Calu3 (cell line): ENCODE measurements around the gene R3HDM2. TPM values are rescaled to one million over a fixed set of nuclear protein-coding genes. Genes with fewer than 3 reads are reported as not detected.

Experiments
- BruUV-seq: library from RNA; stranded (reverse); fragments of 400-500 nt; replicated peaks from 2 replicates; lab custom pipeline; 2021; lab: Mats Ljungman, UMichigan
- CTCF ChIA-PET: fragments of 300-600 bp; sonication (Branson Sonifier 250); formaldehyde crosslinking; loops from one replicate; lab custom pipeline; 2022; ENCODE audit warnings: antibody characterized with exemption; lab: Charles Lee
- DNase-seq: peaks from one replicate; pipeline ENCODE4 v3.0.0; 2022
- H3K27ac Mint-ChIP-seq: one replicate; pipeline ENCODE4 v1.8.0; 2022; ENCODE audit warnings: mixed read lengths; ENCODE audit not compliant: unreplicated experiment
- H3K27me3 Mint-ChIP-seq: one replicate; pipeline ENCODE4 v1.8.0; 2022; ENCODE audit warnings: mixed read lengths; ENCODE audit not compliant: unreplicated experiment
- H3K36me3 Mint-ChIP-seq: one replicate; pipeline ENCODE4 v1.8.0; 2022; ENCODE audit warnings: mild to moderate bottlenecking, moderate library complexity, mixed read lengths; ENCODE audit not compliant: insufficient read depth, unreplicated experiment
- H3K4me1 Mint-ChIP-seq: one replicate; pipeline ENCODE4 v1.8.0; 2022; ENCODE audit warnings: mild to moderate bottlenecking, low read depth, mixed read lengths; ENCODE audit not compliant: unreplicated experiment
- H3K4me3 Mint-ChIP-seq: one replicate; pipeline ENCODE4 v1.8.0; 2022; ENCODE audit warnings: mild to moderate bottlenecking, low read depth, moderate library complexity, mixed read lengths; ENCODE audit not compliant: unreplicated experiment
- H3K9me3 Mint-ChIP-seq: one replicate; pipeline ENCODE4 v1.8.0; 2022; ENCODE audit warnings: low read depth, mixed read lengths; ENCODE audit not compliant: unreplicated experiment
- CTCF ChIP-seq: fragments of 200-600 bp; IDR thresholded peaks from one replicate; pipeline ENCODE4 v1.8.0; 2022; ENCODE audit warnings: antibody characterized with exemption; ENCODE audit not compliant: unreplicated experiment
- intact Hi-C: fragments of 100-400 bp; cut with micrococcal nuclease; formaldehyde crosslinking; loops from one replicate; pipeline ENCODE4 v1.10.0; 2022; ENCODE audit not compliant: unreplicated experiment
- total RNA-seq: library from RNA; stranded (reverse); gene quantifications from 2 replicates; pipeline ENCODE4 v1.2.3, GENCODE V29; 2022

Gene R3HDM2
- total RNA-seq, 1 experiment from 2014 or later: 77.3 TPM

GRCh38 chr12:57473392-57473791 lies 42.5 kb upstream of the R3HDM2 start:
- Mint-ChIP-seq H3K4me1 (peaks cover 20% of the 10 kb centered on the region), H3K27me3 (peaks cover 100% of the 10 kb centered on the region), H3K9me3 (no peaks in the 10 kb centered on the region), H3K36me3 (no peaks in the 10 kb centered on the region), H3K27ac (no peak overlapping the region), H3K4me3 (no peak overlapping the region)
- intact Hi-C loops: no loop called here
- no peak for DNase-seq
- BruUV-seq: no TSS peak
- CTCF ChIA-PET: interaction anchor here (0.7 to 1.5 kb wide), 2 partner anchors 15 to 19 kb away, joined by 3 to 6 read pairs; partner anchors contain the start of gene GLI1
- TF ChIP-seq CTCF: no peak

- DNase-seq: no peak
- TF ChIP-seq CTCF: no peak
- Mint-ChIP-seq H3K36me3 (no peaks in the 10 kb centered on the region), H3K27me3 (peaks cover 100% of the 10 kb centered on the region), H3K4me3 (no peak overlapping the region), H3K4me1 (peaks cover 10% of the 10 kb centered on the region), H3K9me3 (no peaks in the 10 kb centered on the region), H3K27ac (no peak overlapping the region)
- CTCF ChIA-PET: interaction anchor here (0.5 kb wide), 1 partner anchor 207 kb away, joined by 3 read pairs; no protein-coding TSS in a partner anchor
- intact Hi-C loops: no loop called here
- BruUV-seq: no TSS peak
These were observed 41.5 kb upstream of the R3HDM2 start for GRCh38 chr12:57472391-57472790.

DNA sequence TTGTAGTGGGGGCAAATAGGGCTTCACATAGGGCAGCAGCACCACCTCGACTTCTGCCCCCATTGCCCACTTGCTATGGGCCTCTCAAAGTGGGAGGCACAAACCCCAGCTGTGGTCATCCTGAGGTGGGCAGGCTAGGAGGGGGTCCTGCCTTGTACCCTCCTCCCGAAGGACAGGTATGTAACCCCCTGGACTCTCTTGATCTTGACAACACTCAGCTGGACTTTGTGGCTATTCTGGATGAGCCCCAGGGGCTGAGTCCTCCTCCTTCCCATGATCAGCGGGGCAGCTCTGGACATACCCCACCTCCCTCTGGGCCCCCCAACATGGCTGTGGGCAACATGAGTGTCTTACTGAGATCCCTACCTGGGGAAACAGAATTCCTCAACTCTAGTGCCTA lies 40.8 kb upstream of the R3HDM2 start:
- BruUV-seq: no TSS peak
- intact Hi-C loops: no loop called here
- CTCF ChIA-PET: interaction anchor here (0.7 kb wide), 1 partner anchor 11 kb away, joined by 9 read pairs; no protein-coding TSS in a partner anchor
- Mint-ChIP-seq H3K27me3 (peaks cover 100% of the 10 kb centered on the region), H3K4me3 (no peak overlapping the region), H3K9me3 (no peaks in the 10 kb centered on the region), H3K4me1 (peaks cover 10% of the 10 kb centered on the region), H3K27ac (no peak overlapping the region), H3K36me3 (no peaks in the 10 kb centered on the region)
- no peak for DNase-seq
- no peak for TF ChIP-seq CTCF

GRCh38 chr12:57470970-57471656 lies 40.3 kb upstream of the R3HDM2 start:
- no peak for DNase-seq
- intact Hi-C loops: no loop called here
- Mint-ChIP-seq H3K9me3 (no peaks in the 10 kb centered on the region), H3K27ac (no peak overlapping the region), H3K4me1 (peaks cover 10% of the 10 kb centered on the region), H3K27me3 (peaks cover 100% of the 10 kb centered on the region), H3K4me3 (no peak overlapping the region), H3K36me3 (no peaks in the 10 kb centered on the region)
- no TSS peak for BruUV-seq
- CTCF ChIA-PET: interaction anchor here (0.7 kb wide), 1 partner anchor 10 kb away, joined by 9 read pairs; no protein-coding TSS in a partner anchor
- no peak for TF ChIP-seq CTCF
